ENCODE data around the gene P4HB.

DNA sequence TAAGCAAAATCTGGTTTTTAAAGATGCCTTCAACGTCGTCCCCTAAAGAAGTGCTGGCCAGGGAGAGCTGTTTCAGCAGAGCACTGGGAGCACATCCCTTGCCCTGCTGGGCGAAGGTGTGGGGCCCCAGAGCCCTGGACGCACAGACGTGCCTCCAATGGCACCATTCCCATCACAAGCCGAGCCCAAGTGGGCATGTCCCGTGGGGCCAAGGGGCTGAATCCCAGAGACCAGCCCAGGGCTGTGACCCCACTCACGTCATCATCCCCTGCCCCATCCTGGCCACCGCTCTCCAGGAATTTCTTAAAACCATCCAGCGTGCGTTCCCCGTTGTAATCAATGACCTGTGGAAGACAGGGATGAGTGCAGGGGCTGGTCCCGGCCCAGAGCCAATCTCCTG is 15.4 kb downstream of the P4HB start:
- TF ChIP-seq, protein P1, sequence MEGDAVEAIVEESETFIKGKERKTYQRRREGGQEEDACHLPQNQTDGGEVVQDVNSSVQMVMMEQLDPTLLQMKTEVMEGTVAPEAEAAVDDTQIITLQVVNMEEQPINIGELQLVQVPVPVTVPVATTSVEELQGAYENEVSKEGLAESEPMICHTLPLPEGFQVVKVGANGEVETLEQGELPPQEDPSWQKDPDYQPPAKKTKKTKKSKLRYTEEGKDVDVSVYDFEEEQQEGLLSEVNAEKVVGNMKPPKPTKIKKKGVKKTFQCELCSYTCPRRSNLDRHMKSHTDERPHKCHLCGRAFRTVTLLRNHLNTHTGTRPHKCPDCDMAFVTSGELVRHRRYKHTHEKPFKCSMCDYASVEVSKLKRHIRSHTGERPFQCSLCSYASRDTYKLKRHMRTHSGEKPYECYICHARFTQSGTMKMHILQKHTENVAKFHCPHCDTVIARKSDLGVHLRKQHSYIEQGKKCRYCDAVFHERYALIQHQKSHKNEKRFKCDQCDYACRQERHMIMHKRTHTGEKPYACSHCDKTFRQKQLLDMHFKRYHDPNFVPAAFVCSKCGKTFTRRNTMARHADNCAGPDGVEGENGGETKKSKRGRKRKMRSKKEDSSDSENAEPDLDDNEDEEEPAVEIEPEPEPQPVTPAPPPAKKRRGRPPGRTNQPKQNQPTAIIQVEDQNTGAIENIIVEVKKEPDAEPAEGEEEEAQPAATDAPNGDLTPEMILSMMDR (IDR thresholded peaks at IDR 0.05), result no peak
- no peak for TF ChIP-seq POLR2A (IDR thresholded peaks at IDR 0.05)

Data from lower leg skin (tissue), 3 donors.